ENCODE measurements around the gene SH2D5.

Gene SH2D5

DNA sequence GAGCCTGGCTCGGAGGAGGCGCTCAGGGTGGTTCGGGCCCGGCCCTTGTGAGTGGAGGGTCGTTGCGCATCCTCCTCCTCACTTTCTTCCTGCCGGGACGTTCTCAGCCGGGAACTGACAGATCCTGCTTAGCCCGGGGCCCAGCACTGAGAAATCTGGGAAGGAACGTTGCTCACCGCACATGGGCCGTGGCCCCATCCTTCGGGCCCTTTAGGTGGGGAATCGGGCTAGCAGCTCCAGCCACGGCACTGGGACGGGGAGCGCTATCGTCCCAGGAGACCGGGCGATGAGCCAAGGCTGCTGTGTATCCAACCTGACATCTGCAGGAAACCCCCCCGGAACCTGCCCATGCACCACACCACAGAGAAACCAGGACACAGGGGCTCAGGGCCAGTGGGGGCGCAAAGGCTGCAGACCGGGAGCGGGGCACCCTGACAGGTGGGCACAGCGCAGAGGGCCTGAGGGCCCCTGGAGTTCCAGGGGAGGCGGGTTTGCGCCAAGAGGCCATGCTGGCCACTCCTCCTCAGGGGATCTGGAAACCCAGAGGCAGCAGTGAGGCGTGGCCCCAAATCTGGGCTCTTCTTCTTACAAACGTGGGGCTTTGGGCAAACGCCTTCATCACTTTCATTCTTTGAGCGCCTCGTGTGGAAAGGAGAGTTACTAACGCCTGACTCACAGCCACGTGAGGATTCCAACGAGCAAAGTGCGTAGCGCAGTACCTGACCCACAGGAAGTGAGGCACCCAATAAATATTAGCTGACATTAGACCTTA lies at the start of gene SH2D5:
SH2D5 (minus strand) TSS at position 116 of the 772 bp plus-strand sequence. CDS start 4,659 bp downstream, outside the sequence.
- DNase-seq = peak; percentile 67

DNA sequence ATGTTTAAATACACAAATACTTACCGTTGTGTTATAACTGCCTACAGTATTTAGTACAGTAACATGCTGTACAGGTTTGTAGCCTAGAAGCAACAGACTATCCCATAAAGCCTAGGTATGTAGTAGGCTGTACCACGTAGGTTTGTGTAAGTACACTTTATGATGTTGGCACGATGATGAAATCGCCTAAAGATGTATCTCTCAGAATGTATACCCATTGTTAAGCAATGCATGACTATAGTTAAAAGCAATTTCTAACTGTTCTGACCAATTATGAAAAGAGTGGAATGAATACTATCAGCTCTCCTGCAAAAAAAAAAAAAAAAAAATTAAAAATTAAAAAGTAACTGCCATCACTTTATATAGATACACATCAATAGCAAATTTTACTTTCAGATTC lies 43.2 kb upstream of the SH2D5 start:
- DNase-seq = no peak

DNA sequence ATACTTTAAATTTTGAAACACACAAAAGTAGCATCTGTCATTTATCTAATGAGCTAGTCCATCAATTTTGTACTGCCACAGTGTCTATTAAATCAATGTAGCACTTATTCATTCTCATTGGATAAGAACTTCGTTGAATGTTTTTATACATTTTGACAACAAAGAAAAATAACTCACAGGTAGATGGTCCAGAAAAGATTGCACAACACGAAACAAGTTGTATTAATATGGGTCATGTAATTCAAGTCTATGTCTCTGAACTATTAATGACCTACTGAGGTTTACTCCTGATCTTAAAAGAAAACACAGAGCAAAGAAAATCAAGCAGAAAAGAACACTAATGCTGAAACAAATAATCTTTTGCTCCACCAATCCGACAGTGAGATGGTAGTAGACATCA lies 39.3 kb upstream of the SH2D5 start:
- no peak for DNase-seq

- DNase-seq = no peak
These were observed 38.0 kb upstream of the SH2D5 start for GRCh38 chr1:20770314-20771087.

DNA sequence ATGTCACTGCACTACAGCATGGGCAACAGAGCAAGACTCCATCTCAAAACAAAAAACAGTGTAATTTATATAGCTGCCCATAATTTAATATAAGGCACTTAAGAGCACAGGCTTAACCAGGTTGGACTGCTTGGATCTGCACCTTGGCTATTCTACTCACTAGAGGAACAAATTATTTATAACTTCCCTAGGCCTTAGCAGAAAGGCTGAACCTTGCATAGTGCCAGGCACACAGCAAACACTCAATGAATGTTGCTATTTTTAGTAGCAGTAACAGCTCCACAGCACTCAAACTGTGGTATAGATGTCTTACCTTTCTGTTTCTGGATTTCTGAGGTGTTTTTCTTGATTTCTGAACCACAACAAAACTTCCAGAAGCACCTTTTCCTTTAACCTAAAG lies 34.8 kb upstream of the SH2D5 start:
- no peak for DNase-seq

- no peak for DNase-seq
These were observed 30.9 kb upstream of the SH2D5 start for GRCh38 chr1:20763417-20763816.

GRCh38 chr1:20760322-20760721 lies 27.8 kb upstream of the SH2D5 start:
- DNase-seq = no peak

- no peak for DNase-seq
These were observed 21.1 kb upstream of the SH2D5 start for GRCh38 chr1:20753589-20753988.

DNA sequence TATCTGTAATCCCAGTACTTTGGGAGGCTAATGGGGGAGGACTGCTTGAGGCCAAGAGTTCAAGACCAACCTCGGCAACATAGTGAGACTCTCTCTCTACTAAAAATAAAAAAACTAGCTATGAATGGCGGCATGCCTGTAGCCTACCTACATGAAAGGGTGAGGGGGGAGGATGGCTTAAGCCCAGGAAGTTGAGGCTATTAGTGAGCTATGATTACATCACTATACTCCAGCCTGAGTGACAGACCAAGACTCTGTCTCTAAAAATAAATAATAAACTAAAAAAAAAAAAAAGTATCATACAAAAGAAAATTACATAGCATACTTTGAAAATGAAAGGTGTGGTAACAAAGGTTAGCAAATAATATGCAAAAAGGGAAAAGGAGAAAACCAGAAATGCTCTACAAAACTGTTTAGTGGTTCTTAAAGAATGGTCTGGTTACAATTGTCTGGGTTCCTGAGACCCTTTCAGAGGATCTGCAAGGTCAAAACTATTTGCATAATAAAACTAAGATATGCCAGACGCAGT lies 19.0 kb upstream of the SH2D5 start:
- DNase-seq = no peak

GRCh38 chr1:20742671-20743070 lies 10.2 kb upstream of the SH2D5 start:
- DNase-seq = no peak

DNA sequence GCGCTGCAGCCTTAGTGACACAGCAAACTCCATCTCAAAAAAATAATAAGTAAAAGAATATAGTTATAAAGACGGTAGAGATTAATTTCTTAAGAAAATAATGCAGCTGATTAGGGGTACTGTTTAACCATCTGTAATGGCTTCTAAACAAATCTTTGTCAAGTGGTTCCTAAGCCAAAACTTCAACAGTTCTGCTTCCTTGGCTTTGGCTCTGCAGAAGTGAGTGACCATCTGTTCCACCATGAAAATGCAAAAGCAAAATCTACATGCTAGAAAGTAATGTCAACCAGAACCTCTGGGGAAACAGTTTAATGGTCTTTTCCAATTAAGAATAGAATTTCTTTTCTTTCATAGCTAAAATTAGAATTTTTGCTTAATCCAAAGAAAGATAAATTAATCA lies 8.3 kb upstream of the SH2D5 start:
- no peak for DNase-seq

DNA sequence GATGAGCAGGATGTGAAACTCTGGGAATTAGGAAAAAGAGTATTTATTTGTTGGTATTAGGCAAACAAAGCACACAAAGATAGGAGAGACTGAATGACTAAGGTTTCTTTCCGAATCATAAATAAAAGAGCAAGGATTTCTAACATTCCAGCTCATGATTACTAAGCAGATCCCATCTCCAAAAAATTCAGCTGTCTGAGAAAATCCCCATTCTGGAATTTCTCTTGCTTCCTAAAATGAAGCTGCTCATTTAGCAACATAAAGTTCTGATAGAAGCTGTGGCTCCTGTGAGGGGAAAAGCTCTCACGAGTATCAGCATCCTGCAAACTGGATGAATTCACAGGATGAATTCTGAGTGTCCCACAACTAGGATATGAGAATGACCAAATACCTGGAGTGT lies 6.7 kb upstream of the SH2D5 start:
- no peak for DNase-seq

DNA sequence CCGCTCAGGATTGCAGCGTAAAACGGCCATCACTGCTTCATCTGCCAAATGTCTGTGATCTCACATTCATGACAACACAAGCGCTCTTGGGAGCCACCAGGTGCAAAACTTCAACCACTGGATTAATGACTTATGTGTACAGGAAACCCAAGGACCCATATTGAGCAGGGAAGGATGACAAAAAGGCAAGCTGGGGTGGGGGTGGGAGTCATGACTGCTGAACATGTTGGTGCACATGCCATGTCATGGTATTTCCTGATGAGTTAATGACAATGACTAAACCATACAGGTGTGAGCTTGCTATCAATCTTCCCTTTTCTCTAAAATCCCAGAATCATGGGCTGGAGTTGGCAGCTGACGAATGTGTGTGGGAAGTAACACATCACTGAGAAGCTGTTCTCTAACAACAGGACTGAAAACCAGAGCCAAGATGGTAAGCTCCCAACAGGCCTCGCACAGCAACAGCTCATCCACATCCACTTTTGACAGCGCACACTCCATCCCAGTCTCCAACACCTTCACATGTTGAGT lies 3.1 kb upstream of the SH2D5 start:
- DNase-seq = no peak

DNA sequence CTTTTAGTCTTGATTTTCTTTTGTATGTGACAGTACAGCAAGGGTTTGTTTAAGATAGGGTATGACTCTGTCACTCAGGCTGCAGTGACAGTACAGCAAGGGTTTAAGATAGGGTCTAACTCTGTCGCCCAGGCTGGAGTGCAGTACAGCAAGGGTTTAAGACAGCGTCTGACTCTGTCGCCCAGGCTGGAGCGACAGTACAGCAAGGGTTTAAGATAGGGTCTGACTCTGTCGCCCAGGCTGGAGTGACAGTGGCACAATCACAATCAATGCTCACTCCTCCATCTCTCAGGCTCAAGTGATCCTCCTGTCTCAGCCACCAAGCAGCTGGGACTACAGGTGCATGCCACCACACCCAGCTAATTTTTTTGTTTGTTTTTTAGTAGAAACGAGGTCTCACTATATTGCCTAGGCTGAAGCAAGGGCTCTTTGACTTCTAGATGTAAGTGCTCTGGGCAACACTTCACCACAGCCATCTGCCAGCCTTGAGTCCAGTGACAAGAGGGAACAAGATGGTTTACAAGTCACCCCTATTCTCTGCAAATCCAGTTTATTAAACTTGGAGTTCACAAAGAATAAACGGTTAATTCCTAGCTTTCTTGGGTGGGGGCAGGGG lies 965 bp upstream of the SH2D5 start:
- DNase-seq = no peak

DNA sequence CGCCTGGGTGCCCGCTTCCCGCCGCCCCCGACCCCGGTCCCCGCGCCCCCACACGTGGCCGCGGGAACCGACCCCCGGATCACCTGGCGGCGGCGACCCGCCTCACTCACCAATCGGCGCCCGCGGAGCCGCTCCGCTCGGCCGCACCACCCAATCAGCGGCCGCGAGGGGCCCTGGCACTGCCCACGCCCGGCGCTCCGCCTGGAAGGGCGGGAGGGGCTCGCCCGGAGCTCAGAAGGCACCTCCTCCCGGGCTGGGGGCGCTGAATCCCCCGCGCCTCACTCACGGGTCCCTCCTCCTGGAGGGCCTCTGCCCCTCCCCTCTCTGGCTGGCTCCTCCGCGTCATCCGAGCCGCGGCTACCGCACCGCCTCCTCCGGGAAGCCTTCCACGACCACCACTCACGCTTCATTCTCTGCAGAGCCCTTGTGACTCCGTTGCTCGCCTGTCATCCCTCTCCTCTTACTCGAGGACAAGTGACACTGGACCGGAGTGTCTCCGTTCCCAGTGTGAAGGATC lies 374 bp downstream of the SH2D5 start:
- DNase-seq = peak; percentile 58

DNA sequence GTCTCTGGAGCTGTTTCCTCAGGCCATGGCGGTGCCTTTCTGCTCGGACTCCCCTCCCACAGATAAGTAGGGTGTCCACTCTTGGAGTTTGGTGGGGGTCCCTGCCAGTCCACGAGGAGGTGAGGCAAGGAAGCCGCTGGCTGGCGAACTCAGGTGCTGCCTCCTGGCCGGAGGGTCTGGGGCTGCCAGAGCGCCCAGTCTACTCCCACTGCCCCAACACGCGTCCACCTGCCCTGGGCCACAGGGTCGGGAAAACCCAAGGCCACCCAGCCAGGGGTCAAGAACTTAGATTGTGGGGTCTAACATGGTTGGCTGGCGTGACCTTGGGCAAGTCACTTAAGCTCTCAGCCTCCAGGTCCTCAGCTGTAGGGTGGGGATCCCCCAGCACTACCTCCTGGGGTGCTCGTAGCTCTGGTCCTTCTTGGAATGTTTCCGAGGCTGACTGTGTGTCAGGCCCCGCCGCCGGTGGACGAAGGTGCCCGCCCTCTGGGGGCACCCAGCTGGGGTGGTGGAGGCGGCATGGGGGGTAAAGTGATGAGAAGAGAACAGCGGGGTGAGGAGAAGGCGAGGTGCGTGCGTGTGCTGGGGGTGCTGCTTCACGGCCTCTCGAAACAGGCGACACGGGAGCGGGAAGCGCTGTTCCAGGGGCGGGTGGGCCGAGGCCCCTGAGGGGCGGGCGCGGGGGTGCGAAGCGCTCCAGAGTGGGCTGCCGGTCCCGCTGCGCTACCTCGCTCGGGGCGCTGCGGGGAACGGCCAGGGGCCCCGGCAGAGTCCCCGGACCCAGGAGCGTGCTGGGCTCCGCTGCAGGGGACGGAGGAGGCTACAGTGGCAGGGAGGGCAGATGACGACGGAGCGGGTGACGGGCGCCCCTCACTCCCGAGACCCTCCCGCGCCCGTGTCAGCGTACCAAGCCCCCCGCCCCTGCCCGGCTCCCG lies 1.2 kb downstream of the SH2D5 start:
- no peak for DNase-seq

GRCh38 chr1:20730690-20731056 lies 1.8 kb downstream of the SH2D5 start:
- DNase-seq = no peak

- DNase-seq = no peak
These were observed 2.4 kb downstream of the SH2D5 start for GRCh38 chr1:20729990-20730689.

DNA sequence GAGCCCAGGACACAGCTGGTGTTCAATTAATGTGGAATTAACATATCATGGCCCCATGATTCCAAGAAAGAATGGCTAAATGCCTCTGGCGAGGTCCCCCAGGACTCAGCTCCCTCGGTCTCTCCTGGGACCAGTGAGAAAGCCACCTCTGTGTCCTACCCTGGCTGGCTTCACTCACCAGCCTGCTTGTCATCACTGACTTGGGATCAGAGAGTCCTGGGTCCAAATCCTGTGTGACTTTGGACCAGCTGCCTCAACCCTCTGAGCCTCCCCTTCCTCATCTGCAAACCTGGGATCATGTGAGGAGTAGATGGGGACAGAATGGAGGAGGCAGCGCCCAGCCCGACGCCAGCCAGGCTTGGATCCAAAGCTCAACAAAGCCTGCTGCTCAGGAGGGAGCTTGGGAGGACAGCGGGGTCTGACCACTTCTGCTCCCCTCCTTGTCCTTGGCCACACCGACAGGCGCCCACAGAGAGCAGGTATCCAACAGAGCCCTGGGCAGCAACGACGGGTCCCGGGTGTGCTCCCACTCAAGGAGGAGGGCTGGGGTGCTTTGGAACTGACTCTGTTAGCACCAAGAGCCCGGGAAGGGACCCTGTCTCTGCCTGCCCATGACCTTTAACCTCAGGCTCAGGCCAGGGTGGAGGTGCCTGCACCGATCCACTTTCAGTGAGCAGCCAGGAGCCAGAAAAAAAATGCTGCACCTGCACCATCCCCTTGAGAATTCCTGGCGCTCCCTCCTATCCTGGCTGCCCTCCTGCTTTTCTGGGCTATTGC lies 3.2 kb downstream of the SH2D5 start:
- no peak for DNase-seq

DNA sequence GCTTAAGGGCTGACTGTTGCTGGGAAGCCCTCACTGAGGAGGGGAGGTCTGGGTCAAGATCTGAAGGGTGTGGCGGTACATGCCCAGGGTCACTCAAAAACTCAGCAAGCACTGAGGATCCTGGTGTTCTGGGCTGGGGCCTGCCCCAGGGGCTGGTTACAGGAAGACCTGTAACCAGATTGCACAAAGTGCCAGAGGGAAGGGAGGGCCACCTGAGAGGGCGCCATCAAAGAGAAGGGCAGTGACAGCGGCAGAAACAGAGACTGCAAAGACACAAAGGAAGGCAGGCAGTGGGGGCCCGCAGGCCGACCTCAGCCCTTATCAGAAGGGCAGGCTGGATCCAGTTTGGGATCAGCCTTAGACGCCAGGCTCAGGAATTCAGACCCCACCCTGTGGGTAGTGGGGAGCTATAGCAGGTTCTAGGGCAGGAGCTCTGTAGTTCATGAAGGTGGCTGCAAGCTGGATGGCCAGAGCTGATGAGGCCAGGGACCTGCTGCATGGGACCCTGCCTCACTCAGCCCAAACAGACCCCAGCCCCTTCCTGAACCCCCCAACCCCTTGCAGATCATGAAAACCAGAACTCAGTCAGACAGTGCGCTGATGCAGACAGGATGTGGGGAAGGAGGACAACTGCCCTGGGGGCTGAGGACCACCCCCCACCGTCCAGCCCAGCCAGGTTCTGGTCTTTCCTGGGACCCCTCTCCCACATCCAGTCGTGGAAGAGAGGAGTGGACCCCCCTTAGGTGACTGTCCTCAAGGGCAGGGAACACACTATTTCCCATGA lies 3.9 kb downstream of the SH2D5 start:
- DNase-seq = no peak

All from activated T-cell treated with anti-CD3 and anti-CD28 coated beads for 4 hours (primary cell).